HG03457 (cell line): ENCODE measurements around the gene ROCK2.

Experiments
- ATAC-seq: cut with Tn5 transposase; IDR thresholded peaks from one replicate; pipeline ENCODE4 v1.9.1; 2021; ENCODE audit warnings: moderate number of reproducible peaks; ENCODE audit not compliant: unreplicated experiment

The ROCK2 gene

DNA sequence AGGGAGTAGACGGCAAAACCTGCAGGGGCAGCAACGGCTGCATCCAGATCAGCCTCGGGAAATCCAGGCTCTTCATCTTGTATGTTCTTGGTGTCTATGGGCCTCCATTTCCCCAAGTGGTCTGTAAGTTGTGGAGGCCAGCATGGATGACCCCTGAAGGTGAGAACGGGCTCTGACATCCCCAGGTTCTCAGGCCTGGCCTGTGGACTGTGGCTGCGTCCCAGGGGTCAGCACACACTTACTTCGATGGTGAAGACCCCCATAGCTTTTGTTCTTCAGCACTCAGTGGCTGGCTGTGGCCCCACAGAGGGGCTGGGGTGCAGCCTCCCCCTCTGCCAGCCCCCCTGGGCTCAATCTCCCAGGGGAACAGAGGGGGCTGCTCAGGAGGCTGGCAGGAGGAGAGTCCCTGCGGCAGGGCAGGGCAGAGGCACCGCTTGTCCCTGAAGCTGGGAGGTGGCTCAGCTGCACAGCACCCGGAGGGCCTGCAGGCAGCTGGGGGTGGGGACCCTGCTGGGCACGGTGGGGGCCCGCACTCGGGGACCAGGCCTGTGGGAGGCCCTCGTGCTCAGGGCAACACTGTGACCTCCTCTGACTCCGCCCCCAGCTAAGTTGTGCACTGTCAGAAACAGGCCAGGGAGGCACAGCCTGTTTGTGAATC, 185.4 kb downstream of the ROCK2 start:
- ATAC-seq, result no peak

DNA sequence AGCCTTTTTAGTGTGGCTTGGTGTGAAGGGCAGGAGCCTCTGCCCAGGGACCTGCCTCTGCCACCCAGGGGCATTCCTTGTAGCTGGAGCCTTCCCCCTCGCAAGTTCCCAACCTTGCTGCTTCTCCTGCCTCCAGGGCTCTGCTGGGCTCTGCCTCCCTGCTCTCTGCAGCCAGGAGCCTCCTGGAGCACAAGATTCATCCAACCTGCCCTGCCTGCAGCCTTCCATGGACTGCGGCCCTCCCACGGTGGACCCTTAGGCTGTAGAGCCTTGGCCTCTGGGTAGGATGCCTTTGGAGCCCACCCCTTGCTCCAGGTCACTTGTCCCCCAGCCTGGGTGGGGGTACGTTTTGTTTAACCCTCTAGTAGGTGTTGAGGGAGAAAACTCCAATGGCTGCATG, 186.7 kb downstream of the ROCK2 start:
- no peak for ATAC-seq

DNA sequence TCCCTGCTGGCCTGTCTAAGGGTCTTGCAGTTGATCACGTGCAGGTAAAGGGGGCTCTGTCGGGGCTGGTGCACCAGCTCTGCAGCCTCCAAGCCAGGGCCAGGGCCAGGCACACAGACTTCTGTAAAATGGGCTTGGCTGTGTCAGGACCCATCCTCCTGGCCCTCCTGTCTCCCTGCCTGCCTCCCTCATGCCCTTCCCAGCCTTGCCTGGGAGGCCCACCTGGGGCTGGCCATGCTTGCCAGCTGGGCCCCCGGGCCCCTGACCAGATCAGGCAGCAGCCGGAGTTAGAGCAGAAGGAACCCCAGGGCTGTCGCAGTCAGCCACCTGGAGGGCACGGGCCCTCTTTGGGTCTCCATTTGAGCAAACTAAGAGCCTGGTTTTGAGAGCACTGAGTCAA, 187.1 kb downstream of the ROCK2 start:
- ATAC-seq, result no peak

DNA sequence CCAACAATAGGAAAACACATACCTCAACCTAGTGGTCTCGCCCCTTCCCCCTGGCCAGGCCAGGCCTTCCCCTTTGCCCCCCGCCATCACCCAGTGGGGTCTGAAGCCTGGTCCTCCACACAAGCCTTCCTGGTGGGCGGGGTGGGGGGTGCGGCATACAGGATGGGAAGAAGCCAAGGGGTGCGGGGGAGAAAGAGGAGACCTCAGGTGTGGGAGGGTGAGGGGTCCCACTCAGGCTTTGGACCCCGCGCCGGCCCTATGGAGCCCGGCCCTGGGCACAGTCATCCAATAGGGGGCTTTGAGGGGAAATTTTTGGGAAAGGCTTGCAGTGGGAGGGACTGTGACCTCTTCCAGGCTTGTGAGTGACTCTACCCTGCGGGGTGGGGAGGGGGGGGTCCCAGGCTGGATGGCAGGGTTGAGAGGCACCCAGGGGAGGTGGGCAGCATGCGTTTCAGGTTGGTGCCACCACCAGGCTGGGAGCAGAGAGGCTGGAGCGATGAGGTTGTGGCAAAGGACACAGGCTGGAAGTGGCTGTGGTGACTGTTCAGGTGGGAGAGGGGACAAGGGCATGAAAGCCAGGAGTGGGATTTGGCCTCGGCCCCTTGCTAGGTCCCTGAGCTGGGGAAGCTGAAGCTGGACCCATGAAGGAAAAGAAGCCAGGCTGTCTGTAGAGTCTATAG, 187.9 kb downstream of the ROCK2 start:
- ATAC-seq, result no peak

DNA sequence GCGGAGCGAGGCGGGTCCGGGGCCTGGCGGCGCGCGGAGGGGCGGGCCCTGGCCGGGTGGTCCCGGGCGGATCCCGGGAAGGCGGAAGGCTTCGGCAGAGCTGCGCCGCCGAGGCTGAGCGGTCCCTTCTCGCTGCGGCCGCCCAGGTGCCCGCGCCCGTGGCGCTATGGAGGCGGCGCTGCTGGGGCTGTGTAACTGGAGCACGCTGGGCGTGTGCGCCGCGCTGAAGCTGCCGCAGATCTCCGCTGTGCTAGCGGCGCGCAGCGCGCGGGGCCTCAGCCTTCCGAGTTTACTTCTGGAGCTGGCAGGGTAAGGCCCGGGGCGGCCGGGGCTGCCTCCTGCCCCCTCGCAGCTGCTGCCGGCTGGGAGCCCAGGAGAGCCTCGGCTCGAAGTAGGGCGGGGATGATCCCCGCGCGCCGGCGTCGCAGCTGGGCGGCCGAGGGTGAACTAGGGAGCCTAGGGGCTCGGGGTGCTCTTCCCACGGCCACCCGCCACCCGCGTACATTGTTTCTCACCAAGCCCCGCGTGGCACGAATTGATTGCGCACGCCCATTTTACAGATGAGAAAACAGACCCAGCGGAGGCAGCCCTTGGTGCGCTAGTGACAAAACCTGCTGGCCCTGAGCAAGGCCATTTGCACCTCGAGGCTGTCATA, 188.9 kb downstream of the ROCK2 start, which contains the start of gene SLC66A3:
SLC66A3 (plus strand) TSS at position 87 of the 655 bp plus-strand sequence; CDS start at position 167, 80 bp downstream.
- peak; percentile 67 for ATAC-seq

DNA sequence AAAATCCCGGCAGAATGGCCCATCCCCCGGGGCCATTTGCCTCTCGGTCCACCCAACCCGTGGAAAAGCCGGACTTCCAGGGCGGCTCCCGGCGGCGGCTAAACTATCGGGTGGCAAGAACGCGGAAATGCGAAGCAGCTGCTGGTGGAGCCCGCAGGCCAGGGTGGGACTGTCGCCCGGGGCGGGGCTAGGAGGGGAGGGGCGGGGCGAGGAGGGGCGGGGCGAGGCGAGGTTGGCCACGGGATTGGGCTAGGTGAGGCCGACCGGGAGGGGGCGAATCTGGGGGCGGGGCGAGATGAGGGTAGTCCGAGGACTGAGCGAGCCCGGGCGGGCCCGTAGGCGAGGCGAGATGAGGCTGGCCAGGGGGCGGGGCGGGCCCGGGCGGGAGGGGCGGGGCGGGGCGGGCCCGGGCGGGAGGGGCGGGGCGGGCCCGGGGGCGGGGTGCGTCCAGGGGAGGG, 189.5 kb downstream of the ROCK2 start:
- peak; percentile 43 for ATAC-seq

DNA sequence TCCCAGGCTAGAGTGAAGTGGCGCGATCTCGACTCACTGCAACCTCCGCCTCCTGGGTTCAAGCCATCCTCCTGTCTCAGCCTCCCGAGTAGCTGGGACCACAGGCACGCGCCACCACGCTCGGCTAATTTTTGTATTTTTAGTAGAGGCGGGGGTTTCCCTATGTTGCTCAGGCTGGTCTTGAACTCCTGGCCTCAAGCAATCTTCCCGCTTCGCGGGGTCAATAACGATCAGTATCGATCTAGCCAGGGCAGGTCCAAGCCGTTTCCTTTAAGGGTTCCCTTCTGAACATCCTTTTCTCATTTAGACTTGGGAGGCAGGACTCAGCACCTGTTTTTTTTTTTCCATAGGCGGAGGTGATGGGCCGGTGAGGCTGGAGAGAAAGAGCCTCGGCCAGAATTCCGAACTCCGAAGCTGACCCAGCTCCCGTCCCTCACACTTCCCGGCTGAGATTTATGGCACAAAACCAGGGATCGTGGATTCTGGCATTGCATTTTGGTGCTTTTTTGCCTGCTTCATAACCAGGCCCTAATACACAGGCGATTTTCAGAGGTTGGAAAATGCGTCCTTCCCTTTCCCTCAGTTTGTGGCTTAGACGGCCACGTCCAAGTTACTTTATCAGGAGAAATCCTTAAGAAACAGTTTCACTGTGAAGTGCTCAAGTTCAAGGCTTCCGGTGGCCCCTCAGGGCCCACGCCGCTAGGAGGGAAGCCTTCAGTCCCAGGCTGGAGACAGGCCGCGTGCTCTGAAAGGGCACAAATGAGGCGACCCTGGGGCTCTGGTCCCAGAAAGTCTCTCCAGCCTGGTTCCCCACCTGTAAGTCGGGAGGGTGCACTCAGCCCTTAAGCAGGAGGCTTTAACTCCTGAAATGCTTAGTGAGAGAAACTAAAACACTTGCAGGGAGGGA, 190.2 kb downstream of the ROCK2 start:
- peak; percentile 12 for ATAC-seq

DNA sequence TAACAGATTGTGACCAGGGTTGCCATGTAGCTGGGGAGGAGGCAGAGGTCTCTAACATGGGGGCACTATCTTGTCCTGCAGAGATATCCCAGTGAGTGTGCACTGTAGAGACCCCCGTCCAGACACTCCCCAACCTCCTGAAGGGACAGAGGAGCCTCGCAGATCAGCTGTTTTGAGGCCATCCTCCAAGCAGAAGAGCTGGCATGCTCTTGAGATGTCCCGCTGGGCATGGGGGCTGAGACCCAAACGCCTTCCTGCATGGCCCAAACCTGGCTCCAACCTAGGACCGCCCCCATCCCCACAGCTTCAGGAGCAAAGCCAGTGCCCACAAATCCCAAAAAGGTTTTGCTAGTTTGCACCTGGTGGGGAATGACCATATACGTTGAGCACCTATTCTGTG, 191.8 kb downstream of the ROCK2 start:
- no peak for ATAC-seq

DNA sequence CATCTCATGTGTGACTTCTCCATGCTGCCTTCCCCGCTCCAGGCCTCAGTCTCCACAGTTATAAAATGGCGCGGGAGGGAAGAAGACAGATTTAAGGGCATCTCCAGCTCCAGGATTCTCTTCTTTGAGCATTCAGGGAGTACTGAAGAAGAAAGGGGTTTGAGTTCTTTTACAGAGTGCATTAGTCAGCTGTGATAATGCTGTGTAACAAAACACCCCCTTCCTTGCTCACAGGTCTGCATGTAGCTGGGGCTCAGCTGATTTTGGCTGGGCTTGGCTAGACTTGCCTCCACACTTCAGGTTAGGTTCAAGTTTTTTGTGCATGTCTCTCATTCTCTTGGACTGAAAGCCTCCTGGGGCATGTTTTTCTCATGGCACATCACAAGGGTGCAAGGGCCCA, 197.2 kb downstream of the ROCK2 start:
- no peak for ATAC-seq

DNA sequence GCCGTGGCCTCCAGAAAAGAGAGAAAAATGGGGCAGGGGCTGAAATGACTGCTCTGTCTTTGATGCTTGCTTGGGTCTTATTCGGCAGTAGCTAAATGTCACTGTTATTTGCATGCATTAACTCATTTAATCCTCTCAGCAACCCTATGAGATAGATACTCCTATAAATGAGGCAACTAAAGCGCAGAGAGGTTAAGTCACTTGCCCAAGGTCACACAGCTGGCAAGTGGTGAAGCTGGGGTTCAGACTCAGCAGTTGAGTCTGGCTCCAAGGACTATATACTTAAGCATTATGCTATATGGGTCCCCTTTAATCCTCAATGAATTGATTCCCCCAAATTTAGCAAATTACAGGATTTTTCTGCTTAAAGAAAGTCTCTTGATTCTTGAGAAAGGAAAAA, 198.4 kb downstream of the ROCK2 start:
- no peak for ATAC-seq

DNA sequence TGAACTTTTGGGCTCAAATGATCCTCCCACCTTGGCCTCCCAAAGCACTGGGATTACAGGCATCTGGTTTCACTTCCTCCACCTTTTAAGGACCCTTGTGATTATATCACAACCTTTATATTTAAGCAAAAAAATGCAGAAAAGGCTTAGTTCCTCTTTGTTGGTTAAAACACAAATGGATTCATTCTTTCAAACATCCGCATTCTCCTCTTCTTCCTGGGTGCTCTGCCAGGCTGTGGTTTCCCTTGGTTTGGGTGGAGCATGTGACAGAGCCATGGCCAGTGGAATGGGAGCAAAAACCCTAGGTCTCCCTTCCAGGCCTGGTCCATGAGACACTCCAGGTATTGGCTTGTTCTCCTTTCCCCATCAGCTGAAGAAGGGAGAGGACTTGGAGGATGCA, 199.1 kb downstream of the ROCK2 start:
- ATAC-seq, result no peak

DNA sequence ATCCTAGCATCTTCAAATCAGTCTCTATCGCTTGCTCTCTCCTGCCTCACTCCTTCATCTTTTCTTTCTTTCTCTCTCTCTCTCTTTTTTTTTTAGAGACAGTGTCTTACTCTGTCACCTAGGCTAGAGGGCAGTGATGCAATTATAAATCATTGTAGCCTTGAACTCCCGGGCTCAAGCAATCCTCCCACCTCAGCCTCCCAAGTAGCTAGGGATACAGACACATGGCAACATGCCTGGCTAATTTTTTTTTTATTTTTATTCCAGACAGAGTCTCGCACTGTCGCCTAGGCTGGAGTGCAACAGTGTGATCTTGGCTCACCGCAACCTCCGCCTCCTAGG, 199.7 kb downstream of the ROCK2 start:
- ATAC-seq, result no peak

DNA sequence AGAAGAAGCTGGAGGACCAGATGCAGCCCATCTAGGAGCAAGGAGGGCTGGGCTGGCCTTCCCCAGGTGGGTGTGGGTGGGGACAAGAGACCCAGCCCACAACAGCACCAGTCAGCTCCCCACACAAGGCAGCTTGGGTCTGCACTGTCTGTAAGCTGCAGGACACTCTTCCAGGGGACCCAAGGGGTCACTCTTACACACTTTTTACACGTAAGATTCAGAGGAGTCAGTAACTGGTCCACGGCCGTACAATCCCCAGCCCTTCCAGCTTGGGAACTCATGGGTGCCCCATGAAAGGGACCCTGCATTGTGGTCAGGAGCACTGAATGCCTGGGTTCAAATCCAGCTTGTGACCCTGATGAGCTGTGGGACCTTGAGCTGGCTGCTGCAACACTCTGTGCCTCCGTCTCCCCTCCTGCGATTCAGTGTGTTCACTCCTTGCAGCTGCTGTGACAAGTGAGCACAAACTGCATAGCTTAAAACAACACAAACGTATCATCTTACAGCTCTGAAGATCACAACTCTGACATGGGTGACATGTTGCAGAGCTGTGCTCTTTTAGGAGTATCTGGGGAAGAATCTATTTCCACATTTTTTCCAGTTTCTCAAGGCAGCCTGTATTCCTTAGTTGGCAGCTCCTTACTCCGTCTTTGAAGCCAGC, 200.2 kb downstream of the ROCK2 start:
- no peak for ATAC-seq

DNA sequence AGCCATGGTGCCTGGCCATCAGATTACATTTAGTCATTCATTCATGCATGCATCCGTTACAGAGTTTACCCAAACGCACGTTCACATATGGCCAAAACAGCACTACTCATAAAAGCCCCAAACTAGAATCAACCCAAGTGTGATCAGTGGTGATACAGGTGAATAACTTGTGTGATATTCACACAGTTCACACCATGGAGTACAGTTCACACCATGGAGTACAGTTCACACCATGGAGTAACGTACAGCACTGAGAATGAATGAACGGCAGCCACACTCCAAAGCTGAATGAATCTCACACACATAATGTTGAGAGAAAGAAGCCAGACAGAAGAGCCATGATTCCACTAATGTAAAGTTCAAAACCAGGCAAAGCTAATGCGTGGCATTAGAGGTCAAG, 201.4 kb downstream of the ROCK2 start:
- no peak for ATAC-seq

DNA sequence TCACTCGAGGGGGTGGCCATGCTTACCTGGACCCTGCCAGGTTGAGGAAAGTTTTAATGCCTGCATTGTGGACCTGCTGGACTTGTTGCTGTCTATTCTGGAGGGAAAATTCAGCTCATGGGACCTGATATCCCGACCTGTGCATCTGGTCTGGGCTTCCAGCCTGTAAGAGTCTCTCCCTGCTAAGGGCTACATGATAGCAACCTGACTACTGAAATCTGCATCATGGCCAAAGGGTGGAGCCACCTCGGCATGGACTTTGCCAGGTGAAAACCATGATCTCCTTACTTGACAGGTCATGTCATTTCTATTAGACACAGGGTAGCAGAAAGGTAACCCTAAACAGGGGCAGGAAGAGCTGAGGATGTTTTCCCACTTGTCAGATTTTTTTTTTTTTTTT, 202.1 kb downstream of the ROCK2 start:
- no peak for ATAC-seq

DNA sequence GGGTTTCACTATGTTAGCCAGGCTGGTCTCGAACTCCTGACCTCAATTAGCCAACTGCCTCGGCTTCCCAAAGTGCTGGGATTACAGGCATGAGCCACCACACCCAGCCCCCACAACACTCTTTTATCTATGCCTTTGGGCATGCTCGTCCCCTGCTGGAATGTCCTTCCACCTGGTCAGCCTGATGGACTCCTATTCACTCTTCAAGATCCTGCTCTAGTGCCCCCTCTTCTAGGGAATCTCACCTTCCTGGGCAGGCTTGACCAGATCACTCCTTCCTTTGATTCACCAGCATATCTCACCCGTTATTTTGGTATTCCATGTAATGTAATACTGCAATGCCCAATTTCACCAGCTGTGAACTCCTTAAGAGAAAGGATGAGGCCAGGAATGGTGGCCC, 203.1 kb downstream of the ROCK2 start:
- no peak for ATAC-seq

DNA sequence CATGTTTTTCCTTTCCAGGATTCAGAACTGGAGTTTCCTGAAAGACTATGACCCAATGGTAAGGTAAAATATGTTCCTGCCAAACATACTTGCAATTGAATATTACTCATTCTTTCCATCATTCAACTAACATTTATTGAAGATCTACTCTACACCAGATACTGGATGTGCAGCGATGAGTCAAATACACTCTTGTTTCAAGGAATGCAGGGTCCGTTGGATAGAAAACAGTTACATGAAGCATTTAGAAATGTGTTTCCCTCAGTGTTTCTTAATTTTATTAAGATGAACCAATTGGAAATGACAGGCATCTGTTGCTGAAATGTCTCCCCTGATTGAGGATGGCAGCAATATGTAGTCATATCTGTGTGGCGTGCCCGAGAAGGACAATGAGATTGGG, 203.9 kb downstream of the ROCK2 start:
- ATAC-seq, result no peak

DNA sequence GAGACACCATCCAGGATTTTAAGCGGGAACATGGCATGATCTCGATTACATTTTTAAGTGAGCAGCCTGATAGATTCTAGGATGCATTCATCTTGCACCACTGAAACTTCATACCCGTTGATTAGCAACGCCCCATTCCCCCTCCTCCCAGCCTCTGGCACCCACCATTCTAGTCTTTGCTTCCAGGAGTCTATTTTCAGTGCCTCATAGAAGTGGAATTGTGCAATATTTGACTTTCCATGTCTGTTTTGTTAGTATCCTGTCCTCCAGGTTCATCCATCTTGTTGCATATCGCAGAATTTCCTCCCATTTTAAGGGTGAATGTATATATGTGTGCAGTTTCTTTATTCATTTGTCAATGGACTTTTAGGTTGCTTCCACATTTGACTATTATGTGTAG, 210.1 kb downstream of the ROCK2 start:
- ATAC-seq, result no peak

DNA sequence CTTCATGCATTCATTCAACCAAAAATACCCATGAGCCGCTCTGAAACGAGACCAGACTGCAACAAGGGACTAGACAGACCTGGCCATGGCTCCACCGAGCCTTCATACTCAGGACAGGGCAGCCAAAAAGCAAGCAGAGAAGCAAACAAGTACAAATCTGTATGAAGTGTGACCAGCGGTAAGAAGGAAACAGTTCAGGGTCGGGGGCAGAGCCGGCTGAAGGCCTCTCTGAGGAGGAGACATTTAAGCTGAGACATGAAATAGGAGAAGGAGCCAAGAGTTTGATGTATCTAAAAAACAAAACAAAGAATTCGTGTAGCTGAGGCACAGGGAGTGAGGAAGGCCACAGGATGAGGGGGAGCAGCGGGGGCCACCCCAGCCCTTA, 210.5 kb downstream of the ROCK2 start:
- no peak for ATAC-seq

DNA sequence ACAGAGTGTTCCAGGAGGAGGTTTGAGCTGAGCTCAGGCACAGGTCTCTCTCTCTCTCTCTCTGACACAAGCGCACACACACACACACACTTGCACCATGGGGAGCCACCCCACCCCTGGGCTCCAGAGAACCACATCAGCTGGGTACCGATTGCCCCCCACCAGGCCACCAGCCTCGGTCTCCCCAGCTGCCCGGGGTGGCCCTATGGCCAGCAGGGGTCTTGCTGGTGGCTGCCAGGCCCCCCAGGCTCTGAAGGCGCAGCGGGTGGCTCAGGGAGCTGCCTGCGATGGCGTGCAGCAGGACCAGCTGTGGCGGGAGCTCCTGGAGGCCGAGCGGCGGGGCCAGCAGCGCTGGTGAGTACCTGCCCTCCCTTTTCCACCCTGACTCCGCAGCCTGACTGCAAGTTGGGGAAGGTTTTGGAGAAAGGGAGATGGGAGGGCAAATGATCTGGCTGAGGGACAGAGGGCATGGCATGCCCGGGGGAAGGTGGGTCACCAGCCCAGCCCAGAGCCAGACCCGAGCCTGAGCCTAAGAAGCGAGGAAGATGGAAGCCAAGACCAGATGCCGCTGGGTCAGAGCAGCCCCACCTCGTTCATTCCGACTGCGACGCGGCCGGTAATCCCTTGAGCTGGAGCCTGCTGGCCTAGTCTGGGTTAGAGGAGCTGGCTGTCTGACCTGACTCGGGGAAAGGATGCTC, 211.0 kb downstream of the ROCK2 start:
- no peak for ATAC-seq
